SW480 (cell line): ENCODE measurements around the gene PLA1A.
"Not testable (repeated sequence)": the region's sequence is repeated elsewhere in the genome, so short reads cannot be mapped to it uniquely, and the experiment has no call there.

Source experiments
- DNase-seq: peaks from one replicate; pipeline ENCODE4 v3.0.0-alpha.2; 2016; ENCODE audit warnings: low spot score

The PLA1A gene

DNA sequence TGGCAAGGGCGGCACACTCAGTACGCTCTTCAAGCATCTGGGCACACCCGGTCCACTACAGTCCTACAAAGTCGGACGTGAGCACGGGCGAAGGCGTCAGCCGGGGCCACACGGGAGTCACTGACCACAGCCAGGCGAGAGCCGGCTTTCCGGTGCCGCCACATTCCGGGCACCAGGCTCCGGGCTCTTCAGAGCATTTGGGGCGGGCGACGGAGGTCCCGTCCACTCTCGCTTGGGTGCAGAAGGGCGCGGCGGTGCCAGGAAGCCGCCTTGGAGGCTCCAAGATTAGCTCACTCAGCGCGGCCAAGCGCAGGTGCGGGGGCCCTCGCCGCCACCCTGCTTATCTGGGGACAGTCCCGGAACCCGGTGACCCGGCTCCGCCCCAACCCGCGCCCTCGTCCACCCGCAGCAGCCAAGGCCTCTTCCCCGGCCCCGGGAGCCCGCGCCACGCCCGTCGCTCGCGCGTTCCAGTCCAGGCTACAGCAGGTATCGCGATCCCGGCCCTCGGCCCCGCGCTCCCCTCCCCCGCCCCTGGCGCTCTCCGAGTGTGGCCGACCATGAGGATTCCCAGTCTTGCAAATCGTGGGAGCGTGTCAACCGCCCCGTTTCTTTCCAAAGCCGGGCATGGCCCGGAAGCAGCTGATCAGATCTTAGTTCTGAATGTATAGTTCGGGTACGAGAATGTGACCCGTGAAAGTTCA lies 18.2 kb upstream of the PLA1A start, which contains the start of gene ADPRH:
Gene ADPRH (plus strand): TSS at position 127 of the 701 bp plus-strand sequence. CDS start 2,678 bp downstream, outside the sequence.
- peak; percentile 79 for DNase-seq

GRCh38 chr3:119580067-119580760 lies 17.5 kb upstream of the PLA1A start:
- no peak for DNase-seq

- DNase-seq: no peak
These were observed 15.5 kb upstream of the PLA1A start for GRCh38 chr3:119582178-119582577.

GRCh38 chr3:119585208-119585607 lies 12.5 kb upstream of the PLA1A start:
- no peak for DNase-seq

DNA sequence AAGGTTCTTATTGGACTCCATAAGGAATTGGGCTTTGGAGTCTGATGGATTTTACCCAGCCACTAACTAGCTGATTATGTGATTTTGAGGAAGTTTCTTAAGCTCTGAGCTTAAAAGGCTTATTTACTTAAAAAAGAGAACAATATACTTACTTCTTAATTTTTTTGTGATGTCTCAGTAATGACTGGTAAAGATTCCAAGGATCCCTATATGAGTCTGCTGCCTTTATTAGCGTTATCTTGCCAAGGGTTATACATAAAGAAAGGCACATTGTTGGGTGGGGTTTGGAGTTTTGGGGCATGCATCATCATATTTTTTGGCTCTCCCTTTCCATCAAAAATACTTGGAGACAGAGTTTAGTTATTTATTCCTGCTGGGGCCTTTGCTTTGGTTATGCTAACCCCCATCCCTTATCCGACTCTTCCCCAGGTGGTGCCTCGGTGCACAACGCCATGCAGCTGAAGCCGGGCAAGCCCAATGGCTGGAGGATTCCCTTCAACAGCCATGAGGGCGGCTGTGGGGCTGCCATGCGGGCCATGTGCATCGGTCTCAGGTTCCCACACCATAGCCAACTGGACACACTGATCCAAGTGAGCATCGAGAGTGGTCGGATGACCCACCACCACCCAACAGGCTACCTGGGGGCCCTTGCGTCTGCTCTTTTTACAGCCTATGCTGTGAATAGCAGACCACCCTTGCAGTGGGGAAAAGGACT lies 11.7 kb upstream of the PLA1A start:
- DNase-seq: no peak

GRCh38 chr3:119586733-119587172 lies 10.9 kb upstream of the PLA1A start:
- DNase-seq: no peak

DNA sequence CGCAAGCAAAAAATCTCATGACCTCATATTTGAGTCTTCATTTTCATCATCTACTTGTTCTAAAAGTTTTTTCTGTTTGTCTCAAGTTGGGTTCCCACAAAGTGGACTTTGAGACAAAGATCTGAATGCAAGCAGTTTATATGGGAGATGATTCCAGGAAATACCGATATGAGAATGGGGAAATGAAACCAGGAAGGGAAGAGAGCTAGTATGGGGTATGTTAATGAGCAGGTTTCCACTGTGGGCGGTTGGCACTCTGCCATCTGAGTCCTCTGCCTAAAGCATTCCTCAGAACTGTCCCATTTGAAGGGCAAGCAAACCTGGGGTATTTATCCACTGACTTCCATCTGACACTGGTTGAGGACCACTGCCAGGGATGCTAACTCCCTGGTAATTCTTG lies 9.6 kb upstream of the PLA1A start:
- peak; percentile 39 for DNase-seq

DNA sequence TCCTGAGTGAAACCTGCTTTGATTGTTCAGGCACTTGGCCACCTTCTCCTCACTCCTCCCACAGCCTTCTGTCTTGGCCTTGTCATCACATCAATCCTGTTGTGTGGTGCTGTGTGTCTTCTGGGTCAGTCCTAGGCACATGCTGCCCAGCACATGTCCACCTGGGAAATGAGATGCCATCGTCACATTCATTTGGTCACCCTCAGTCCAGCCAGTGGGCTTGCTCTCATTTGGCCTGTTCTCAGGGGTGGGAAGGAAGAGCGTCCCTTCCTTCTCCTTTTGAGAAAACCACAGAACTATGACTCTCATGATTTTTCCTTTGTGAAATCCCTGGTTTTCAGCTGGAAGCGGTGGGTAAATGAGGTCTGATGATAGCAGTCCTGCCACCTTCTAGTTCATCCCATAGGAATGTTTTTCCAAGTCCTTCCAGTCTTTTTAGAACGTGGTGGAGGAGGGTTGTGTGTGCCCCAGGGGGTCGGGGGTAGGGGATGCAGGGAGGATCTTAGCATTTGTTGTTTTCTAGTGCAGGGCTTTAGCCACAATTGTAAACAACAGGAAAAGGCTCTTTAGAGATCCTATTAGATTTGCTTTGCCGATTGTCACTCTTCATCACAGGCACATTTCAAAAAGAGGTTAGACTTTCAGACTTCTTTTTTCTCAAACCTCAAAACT lies 8.4 kb upstream of the PLA1A start:
- DNase-seq: no peak

DNA sequence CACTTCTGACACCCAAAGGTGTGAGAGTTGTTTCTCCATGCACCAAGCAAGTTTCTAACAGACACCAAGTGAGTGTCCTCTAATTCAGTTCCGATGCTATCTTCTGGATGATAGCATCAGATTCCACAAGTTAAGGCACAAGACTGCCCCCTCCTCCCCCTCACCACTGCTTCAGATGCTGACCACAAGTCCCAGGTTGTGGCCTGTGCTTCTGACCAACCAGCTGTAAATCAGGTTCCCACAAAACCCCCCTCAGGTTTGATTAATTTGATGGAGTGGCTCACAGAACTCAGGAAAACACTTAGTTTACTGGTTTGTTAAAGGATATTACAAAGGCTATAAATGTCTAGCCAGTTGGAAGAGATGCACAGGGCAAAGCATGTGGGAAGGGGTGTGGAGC lies 7.0 kb upstream of the PLA1A start:
- DNase-seq: no peak

DNA sequence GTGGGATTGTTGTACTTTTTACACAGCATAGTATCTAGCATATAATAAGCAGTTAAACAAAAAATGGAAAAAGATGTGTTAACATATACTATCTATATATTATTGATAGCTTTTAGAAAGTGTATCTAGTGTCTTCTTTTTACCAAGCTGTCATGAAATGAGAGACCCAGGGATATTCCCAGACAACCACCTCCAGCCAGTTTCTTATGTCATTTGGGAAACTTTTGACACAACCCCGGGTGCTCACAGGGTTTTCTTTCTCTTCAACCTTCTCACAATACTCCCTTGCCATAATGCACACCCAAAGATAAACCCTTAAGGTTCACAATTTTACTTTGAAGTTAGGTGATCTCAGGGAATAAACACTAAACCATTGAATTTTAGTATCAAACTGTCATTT lies 4.8 kb upstream of the PLA1A start:
- DNase-seq: no peak

- no peak for DNase-seq
These were observed 3.6 kb upstream of the PLA1A start for GRCh38 chr3:119594066-119594465.

GRCh38 chr3:119594929-119595328 lies 2.8 kb upstream of the PLA1A start:
- DNase-seq: not testable (repeated sequence)

- DNase-seq: no peak
These were observed 1.9 kb upstream of the PLA1A start for GRCh38 chr3:119595639-119596334.

DNA sequence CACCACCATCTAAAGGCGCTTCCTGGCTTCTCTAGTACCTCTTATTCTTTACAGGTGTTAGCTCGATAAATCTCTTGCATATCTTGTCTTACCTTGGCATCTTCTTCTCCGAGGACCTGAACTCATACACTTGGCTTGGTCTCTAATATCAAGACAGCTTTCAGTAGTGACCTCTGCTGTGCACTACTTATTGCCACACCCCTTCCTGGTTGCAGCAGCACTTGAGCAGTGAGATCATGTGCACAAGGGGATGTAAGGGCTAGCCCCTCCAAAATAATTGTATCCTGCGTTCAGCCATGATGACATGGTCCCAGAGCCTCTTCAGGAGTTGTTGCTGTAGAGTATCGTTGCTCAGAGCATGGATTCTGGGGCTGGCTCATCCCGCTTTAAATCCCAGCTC lies 1.3 kb upstream of the PLA1A start:
- no peak for DNase-seq

DNA sequence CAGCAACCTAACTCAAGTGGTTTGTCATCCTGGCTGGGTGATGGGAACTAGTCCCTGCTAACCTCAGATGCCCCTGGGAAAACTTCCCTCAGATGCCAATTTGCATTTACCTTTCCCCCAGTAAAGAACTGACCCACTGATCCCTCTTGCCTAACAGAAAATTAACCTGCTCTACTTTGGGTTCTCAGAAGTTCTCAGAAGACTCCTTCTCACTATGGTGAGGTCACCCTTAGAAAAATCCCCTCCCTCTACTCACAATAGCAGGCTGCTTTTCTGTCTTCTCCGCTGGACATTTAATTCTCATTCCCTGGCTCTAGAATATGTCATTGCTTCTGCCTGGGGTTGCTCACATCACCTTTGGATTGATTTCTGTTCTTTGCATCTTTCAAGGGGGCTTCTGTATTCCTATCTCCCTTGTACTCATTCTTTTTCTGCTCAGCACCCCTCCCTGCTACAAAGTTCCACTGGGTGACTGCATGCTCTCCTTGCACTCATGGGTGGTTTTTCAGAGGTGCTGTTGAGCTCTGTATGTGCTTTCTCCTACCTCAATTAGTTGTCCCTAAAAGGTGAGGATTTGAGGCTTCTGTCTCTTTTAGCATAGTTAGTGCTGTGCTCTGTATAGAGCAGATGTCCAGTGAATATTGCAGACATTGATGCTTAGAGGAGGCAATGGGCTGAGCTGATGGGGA lies 869 bp downstream of the PLA1A start:
- DNase-seq: no peak

- no peak for DNase-seq
These were observed 2.0 kb downstream of the PLA1A start for GRCh38 chr3:119599558-119600174.

GRCh38 chr3:119600732-119601131 lies 3.0 kb downstream of the PLA1A start:
- peak; percentile 29 for DNase-seq

GRCh38 chr3:119601154-119601553 lies 3.5 kb downstream of the PLA1A start:
- DNase-seq: no peak

- DNase-seq: no peak
These were observed 5.0 kb downstream of the PLA1A start for GRCh38 chr3:119602676-119603075.

GRCh38 chr3:119604878-119605277 lies 7.2 kb downstream of the PLA1A start:
- peak; percentile 45 for DNase-seq
